Left colon (tissue), 2 donors: ENCODE data around the gene DUSP8. TPM values are rescaled to one million over a fixed set of nuclear protein-coding genes. Genes with fewer than 3 reads are reported as not detected.
"Not testable (repeated sequence)": the region's sequence is repeated elsewhere in the genome, so short reads cannot be mapped to it uniquely, and the experiment has no call there.

Experiments
- ATAC-seq: fragments of 200-7000 bp; cut with Tn5 transposase; one replicate; pipeline ENCODE4 v1.9.1; 2020; ENCODE audit warnings: mild to moderate bottlenecking, moderate library complexity
- DNase-seq, 2 donors: peaks; one replicate each; pipeline ENCODE4 v3.0.0-alpha.2; 2020
- intact Hi-C, 2 donors: fragments of 100-400 bp; cut with DNase I in 1 of 2; cut with micrococcal nuclease in 1 of 2; formaldehyde crosslinking; loops; one replicate each; pipeline versions ENCODE4 v1.11.2 to v1.14.0; 2022; cut with DNase I, micrococcal nuclease
- total RNA-seq, 2 donors: library from RNA; stranded (reverse); fragmentation: NEBNext Ultra II Directional; extraction: Animal tissue kit (Norgen Biotek cat#: 25700); gene quantifications; one replicate each; pipeline ENCODE4 v1.2.1, GENCODE V29; 2021
- donor health status: DM: no; HTN: no; CAD: no.
- donor health status: DM: yes; HTN: yes; CAD: no.

The DUSP8 gene
- total RNA-seq, 2 donors from 2014 or later = 27.2 to 45.0 TPM

DNA sequence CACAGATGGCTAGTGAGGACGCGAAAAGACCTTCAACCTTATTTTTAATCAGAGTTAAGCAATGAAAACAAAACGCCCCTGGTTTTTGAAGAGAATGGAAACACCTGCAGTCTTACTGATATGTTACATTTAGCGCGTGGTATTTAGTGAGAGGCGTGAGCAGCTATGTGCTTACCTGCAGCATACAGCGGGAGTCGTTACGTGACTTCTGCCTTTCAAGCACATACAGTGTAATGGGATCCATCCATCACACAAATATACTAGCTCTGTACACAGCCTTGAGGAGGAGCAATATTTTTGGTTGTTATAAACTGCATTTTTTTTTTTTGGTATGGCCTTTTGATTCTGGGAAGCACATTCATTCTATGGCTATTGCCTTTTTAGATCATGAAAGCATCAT is 20.6 kb upstream of the DUSP8 start:
- intact Hi-C loops = no loop called here
- DNase-seq = no peak
- ATAC-seq = no peak

DNA sequence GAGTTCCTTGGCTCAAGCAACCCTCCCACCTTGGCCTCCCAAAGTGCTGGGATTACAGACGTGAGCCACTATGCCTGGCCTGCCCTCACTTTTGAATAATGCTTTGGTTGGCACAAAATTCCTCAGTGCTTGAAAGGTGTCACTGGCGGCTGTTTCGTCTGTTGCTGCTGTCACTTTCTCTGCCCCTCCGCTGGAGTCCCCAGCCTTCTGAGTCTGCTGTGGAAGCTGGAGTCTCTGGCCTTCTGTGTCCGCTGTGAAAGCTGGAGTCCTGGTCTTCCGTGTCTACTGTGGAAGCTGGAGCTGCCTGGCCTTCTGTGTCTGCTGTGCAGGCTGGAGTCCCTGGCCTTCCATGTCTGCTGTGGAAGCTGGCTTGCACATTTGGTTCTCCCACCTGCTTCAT is 17.9 kb upstream of the DUSP8 start:
- ATAC-seq = no peak
- intact Hi-C loops = no loop called here
- no peak for DNase-seq

DNA sequence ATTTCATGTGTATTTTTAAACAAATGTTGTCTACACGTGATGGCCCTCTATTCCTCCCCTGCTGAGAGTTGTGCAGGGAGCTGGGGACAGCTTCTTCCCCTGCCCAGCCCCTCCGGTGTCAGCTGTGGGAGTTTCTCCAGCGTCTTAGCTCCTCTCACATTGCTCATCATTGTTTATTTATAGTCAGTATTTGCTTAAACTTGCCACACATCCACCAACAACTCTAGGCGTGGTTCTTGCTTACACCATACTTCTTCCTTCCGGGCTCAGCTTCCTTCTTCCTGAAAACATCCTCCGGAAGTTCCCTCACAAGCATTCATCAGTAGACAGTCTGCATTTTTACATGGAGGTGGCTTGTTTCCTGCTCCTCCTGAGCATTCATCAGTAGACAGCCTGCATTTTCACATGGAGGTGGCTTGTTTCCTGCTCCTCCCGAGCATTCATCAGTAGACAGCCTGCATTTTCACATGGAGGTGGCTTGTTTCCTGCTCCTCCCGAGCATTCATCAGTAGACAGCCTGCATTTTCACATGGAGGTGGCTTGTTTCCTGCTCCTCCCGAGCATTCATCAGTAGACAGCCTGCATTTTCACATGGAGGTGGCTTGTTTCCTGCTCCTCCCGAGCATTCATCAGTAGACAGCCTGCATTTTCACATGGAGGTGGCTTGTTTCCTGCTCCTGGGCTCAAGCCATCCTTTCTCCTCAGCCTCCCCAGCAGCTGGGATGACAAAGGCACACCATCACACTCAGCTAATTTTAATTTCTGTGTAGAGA is 17.3 kb upstream of the DUSP8 start:
- DNase-seq, intact Hi-C loops: not testable (repeated sequence)
- ATAC-seq = peak; percentile 76

DNA sequence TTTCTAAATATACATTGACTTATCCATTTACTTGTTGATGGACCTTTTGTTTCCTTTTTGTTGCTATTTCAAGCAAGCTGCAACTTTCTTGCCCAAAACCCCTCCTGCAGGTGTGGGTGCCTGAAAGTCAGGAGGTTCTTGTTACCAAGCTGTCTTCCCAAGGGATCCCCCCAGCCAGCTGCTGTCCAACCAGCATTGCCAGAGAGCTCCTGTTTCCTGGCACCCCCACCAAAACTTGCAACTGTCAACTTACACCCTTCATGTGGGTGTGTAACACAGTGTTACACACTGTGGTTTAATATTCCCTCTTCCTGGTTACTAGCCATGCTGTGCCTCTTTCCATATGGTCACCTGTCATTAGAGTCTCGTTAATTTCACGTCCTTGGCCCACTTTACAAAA is 14.6 kb upstream of the DUSP8 start:
- intact Hi-C loops = no loop called here
- no peak for DNase-seq
- ATAC-seq = peak; percentile 11

DNA sequence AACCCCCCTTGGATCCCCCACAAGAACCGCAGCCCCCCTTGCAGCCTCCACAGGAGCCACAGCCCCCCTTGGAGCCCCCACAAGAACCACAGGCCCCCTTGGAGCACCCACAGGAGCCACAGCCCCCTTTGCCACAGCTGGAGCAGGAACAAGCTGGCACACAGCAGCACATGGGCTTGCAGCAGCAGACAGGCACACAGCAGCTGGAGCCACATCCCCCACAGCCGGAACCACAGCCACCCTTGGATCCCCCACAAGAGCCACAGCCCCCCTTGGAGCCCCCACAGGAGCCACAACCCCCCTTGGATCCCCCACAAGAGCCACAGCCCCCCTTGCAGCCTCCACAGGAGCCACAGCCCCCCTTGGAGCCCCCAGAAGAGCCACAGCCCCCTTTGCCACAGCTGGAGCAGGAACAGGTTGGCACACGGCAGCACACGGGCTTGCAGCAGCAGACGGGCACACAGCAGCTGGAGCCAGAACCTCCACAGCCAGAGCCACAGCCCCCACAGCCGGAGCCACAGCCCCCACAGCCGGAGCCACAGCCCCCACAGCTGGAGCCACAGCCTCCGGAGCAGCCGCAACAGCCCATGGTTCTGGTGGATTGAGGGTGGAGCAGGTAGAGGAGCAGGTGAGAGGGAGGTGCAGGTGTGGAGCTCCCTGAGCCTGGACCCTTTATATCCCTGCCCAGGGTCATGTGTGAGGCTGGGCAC is 12.7 kb upstream of the DUSP8 start, which contains the start of gene KRTAP5-1:
TSS of gene KRTAP5-1 (minus strand) at position 623 of the 710 bp plus-strand sequence. CDS start at position 589, 34 bp downstream.
- ATAC-seq, DNase-seq, intact Hi-C loops: not testable (repeated sequence)

DNA sequence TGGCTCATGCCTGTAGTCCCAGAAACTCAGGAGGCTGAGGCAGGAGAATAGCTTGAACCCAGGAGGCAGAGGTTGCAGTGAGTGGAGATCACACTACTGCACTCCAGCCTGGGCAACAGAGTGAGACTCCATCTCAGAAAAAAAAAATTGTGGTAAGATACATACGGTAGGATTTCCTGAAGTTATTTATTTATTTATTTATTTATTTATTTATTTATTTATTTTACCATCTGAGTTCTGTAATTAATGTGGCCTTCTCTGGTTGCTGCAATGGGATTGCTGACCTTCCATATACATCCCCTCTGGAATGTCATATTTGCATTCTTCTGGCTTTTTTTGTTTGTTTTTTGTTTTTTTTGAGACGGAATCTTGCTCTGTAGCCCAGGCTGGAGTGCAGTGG is 10.8 kb upstream of the DUSP8 start:
- intact Hi-C loops, DNase-seq, ATAC-seq: not testable (repeated sequence)

DNA sequence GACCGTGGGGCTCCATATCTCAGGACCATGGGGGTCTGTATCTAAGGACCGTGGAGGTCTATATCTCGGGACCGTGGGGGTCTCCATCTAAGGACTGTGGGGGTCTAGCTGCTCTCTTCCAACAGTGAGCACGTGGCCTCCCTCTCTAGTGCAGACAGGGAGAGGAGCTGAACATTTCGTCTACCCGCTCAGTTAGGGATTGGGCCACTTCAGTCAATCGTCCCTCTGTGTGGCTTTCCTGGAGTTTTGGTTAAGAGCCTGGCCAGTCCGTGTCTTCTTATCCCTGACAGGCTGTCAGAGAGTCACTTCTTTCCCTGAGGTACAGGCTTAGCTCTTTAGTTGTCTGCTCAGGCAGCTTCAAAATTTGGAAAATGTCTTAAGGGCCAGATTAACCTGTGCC is 9.9 kb upstream of the DUSP8 start:
- no peak for ATAC-seq
- intact Hi-C loops = no loop called here
- no peak for DNase-seq

DNA sequence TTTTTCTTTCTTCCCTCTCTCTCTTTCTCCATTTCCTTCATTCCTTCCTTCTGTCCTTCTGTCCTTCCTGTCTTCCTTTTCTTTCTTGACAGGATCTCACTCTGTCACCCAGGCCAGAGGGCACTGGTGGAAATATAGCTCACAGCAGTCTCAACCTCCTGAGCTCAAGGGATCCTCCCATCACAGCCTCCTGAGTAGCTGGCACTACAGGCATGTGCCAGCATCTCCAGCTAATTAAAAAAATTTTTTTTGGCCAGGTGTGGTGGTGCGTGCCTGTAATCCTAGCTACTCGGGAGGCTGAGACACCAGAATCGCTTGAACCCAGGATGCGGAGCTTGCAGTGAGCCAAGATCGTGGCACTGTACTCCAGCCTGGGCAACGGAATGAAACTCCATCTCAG is 4.8 kb upstream of the DUSP8 start:
- DNase-seq (no peak), ATAC-seq (no peak)
- intact Hi-C loops = no loop called here

DNA sequence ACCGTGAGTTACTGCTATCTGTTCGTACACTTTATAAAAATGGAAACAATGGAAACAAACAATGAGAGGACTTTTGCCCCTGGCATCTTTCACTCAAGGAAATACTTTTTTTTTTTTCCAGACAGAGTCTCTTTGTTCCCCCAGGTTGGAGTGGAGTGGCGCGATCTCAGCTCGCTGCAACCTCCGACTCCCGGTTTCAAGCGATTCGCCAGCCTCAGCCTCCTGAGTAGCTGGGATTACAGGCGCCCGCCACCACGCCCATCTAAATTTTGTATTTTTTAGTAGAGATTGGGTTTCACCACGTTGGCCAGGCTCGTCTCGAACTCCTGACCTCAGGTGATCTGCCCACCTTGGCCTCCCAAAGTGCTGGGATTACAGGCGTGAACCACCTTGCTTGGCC is 3.7 kb upstream of the DUSP8 start:
- DNase-seq, intact Hi-C loops, ATAC-seq: not testable (repeated sequence)

DNA sequence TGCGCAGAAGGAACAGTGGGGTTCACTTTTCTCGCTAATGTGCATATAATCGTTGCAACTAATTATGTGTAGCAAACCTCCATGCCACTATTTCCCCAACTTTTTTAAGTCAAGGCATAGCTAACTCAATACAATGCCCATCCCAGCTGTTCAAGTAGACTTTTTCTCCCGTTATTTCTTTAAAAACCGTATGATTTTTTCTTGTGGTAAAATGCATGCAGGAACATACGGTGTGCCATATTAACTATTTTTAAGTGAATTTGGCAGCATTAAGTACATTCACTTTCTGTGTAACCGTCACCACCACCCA is 2.8 kb upstream of the DUSP8 start:
- no peak for DNase-seq
- intact Hi-C loops = no loop called here
- ATAC-seq = no peak

DNA sequence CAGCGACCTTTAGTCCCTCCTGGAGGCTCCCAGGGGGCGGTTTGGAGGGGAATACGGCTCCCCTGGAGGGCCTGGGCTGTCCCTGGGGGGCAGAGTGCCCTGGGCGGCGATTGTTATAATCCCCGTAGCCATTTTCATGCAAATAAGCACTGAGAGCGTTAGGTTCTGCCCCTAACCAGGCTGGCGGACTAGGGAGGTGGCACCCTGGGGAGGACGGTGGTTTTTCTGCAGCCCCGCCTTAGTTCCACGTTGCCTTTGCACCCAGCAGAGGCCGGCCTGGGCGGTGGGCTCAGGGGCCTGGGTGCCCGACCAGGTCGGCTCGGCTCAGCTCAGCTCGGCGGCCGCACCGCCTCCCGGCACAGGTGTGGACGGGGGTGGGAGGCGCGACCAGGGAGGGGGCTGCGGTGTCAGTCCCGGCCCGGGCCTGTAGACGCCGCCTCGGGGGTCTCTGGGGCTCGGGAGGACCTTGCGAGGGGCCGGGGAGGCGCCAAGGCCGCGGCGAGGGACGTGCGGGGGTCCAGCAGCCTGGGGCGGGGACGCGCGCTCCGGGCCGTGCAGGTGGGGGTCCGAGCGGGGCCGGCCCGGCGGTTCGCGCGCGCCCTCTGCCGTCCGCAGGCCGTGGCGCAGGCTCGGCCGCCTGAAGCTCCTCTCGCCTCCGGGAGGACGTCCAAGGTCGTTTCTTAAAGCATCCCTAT is 2.3 kb upstream of the DUSP8 start:
- ATAC-seq (peak; percentile 45), DNase-seq (peak; percentile 73 to 74)
- intact Hi-C loops = no loop called here

DNA sequence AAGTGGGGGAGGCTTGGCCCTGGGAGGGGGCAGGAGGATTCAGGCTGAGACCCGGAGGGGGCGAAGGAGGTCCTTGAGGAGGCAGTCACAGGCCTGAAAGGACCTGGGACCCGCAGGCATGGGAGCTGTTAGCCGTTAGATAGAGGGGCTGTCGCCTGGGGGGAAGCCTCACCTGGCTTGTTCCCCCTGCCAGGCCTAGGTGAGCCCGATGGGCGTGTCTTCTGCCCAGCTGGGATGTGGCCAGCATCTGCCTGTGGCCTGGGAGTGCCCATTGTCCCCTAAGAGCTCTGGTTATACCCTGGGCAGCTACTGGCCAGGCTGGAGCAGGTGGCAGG is 1.8 kb upstream of the DUSP8 start:
- ATAC-seq (peak; percentile 59), DNase-seq (peak; percentile 83 to 88)
- intact Hi-C loops = no loop called here

DNA sequence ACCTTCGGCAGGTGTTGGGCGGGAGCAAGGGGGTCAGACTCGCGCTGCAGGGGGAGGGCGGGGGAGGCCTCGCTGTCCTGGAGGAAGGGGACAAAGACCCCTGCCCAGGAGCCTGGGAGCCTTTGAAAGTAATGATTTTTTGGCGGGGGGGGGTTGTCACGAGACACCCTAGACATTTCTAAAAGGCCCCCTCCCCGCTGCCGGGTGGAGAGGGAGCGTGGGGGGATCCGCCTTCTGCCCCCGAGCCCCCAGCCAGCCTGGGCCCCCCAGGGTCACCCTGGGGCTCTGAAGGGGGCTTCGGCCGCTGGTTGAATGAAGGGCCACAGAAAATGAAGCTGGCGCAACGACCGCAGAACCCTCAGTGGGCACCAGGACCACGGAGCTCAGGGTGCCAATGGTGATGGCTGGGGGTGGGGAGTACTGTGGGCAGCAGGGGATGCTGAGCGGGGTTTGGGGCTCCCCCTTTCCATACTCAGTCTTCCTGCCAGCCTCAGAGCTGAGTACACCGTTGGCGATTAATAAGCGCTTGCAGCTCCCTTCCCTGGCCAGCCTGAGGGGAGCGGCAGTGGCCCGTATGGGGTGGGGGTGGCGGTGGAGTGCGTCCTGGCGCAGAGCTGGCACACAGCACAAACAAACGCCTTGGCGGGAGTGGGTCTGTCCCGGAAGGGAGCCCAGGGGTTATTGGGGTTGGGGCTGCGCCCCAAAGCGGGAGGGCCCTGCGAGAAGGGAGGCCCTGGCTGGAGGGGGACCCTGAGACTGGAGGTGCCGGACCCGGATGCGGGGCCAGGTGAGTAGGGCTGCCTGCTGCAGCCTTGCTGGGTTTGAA is 1.2 kb upstream of the DUSP8 start:
- ATAC-seq (peak; percentile 42), DNase-seq (peak; percentile 72 to 76)
- intact Hi-C loops = no loop called here

DNA sequence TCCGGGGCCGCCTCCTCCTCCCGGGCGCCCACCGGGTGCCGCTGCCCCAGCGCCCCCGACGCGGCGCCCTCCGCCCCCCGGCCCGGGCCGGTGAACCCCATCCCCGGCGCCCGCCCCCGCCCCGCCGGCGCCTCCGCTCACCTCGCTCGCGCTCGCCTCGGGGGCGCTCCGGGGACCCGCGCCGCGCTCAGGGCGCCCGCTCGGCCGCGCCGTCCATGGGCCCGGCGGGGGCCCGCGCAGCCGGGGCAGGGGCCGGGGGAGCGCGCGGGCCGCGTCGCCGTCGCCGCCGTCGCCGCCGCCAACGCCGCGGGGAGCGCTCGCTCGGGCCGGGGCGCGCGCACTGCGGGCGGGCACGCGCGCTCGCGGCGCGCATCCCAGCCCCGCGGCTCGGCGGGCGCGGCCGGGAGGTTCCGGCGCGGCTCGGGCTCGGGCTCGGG is 293 bp downstream of the DUSP8 start:
- no peak for ATAC-seq
- DNase-seq = no peak
- intact Hi-C loops = no loop called here

DNA sequence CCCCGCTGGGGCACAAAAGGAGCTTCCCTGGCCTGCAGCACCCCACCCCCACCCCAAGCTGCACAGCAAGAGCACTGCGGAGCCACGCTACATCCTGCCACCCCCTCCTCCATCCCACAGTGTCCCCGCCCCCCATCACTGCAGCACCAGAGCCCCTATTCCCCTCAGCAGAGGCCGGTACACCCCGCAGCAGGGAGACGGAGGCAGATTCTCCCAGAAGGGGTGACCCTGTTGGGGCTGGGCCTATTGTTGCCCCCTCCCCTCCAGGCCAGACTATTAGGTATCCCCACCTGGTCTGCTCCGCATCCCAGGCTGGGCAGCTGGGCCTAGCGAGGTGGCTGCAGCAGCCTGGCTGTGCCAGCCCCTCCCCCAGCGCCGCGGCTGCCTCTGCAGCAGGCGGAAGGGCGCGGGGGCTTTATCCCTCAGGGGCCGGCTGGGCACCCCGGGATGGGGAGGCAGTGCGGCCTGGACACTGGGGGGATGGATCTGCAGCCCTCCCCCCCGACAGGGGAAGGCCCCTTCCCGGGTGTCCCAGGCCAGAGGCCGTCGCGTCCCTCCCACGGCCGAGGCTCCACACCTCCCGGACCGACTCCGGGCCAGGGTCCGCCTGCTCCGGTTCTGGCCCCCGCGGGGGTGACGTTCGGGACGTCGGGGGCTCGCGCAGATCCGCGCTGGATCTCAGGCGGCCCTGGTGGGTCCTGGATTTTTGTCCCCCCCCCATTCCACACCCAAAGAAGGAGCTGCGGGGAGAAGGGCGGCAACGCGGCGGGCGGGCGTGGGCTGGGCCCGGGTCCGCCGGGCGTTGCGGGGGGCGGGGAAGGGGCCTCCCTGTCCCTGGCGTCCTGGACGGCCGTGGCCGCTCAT is 943 bp downstream of the DUSP8 start:
- DNase-seq (peak; percentile 41 to 63), ATAC-seq (no peak)
- intact Hi-C loops = no loop called here

DNA sequence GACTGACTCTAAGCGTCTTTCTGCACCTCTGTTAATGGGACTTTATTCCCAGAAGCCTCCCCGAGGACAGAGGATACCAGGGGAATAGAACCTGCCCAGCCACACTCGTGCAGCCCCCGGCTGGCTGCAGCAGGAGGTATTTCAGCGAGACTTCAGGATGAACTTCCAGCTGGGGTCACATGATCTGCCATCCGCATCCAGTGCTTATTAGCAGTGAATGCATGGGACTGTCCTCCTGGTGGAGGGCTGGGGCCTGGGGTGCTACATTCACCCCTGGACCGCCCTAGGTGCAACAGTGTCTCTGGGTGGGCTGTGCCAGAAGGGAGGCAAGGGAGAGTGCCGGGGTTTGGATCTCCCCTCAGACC is 1.6 kb downstream of the DUSP8 start:
- DNase-seq = no peak
- ATAC-seq = no peak
- intact Hi-C loops = no loop called here

DNA sequence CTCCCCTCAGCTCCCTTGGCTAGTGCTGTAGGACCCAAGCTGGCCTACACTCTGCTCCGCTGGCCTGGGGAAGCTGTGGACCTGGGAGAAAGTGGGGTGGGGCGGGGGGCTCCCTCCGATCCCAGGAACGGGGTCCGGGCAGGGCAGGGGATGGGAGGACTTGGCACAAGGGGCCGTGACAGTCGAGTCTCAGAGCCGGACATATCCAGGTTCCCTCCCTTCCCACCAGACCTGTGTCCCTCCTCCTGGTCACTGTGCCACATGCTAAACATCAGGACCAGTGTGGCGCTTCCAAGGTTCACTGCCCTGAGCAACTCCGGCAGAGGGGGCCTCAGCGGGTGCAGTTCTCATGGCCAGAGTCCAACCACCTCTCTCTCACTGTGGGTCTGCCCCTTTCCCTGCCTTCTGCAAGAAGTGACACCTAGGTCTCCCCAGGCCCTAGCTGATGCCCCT is 2.0 kb downstream of the DUSP8 start:
- DNase-seq = peak in 1 of 2 donors; percentile 34
- intact Hi-C loops = no loop called here
- ATAC-seq = no peak

DNA sequence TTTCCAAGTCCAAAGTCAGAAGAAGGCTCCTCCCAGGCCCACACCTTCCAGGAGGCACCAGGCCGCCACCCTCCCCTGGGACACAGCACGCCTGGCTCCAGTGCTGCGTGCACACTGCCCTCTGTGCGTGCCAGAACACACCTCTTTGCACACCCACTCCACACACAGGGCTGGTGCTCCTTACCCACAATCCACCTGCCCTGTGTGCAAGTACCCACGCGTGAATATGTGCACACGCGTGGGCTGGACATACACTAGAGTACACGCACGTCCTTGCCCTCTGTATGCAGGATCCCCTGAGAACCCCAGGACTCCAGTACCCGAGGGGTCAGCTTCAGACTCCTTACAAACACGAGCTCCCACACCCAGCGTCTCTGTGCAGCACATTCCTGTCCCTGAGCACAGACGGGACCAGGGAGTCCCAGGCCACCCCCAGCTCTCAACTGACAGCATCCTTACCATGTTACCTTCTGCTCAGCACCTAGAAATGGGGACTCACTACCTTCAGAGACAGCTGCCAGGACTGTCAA is 2.8 kb downstream of the DUSP8 start:
- DNase-seq = peak; percentile 80 to 86
- ATAC-seq = peak; percentile 50
- intact Hi-C loops = no loop called here
